Measurements from ENCODE around the gene TROAP. TPM values are rescaled to one million over a fixed set of nuclear protein-coding genes. Genes with fewer than 3 reads are reported as not detected.

Gene TROAP
- polyA plus RNA-seq, 3 donors: 0.05 TPM; not detected in 2

DNA sequence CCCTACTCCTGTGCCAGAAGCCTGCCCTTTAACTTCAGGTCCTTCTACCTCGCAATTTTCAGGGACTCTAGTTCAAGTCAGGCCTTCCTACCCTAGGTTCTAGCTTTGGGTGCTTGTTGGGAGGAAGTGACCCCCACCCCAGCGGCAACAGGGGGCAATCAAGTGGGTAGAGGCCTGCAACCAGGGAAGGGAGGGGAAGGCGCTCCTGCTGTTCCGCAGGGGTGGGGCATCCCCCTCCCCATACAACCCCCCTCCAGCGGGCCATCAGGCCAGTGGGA lies 28.3 kb upstream of the TROAP start:
- Histone ChIP-seq H3K9ac (ENCODE audit: insufficient read depth, low read length, poor library complexity, severe bottlenecking) (no peak overlapping the region), H3K4me2 (replicated peaks; ENCODE audit: extremely low read depth, low read length, poor library complexity, severe bottlenecking) (no peak overlapping the region), H3K79me2 (ENCODE audit: insufficient read depth, low read length) (no peaks in the 10 kb centered on the region), H3K4me3 (replicated peaks in 1 of 3; ENCODE audit: low read depth in 2 of 3, low read length in 3 of 3) (no peak overlapping the region), H2AFZ (ENCODE audit: insufficient read depth, low read depth, low read length, poor library complexity, severe bottlenecking) (no peak overlapping the region), H3K27ac (ENCODE audit: low read depth in 1 of 2, low read length in 2 of 2) (no peak overlapping the region), H3K9me3 (replicated peaks in 1 of 2; ENCODE audit: control insufficient read depth in 1 of 2, insufficient read depth in 1 of 2, low read length in 2 of 2) (peaks cover 0 to 13% of the 10 kb centered on the region in 2 donors), H3K4me1 (ENCODE audit: control insufficient read depth in 1 of 2, insufficient read depth in 2 of 2, low read length in 2 of 2) (peaks cover 13 to 30% of the 10 kb centered on the region in 2 donors), H3K27me3 (ENCODE audit: control insufficient read depth in 2 of 2, insufficient read depth in 2 of 2, low read length in 2 of 2) (peaks cover 37 to 71% of the 10 kb centered on the region in 2 donors), H3K36me3 (replicated peaks in 1 of 2; ENCODE audit: control insufficient read depth in 1 of 2, insufficient read depth in 2 of 2, low read length in 2 of 2) (no peaks in the 10 kb centered on the region), H4K20me1 (ENCODE audit: insufficient read depth, low read length) (no peaks in the 10 kb centered on the region)
- Mint-ChIP-seq H3K4me1 (peaks cover 25% of the 10 kb centered on the region), H3K9me3 (peaks cover 0 to 27% (median 9%) of the 10 kb centered on the region in 7 donors), H3K36me3 (peaks cover 0 to 8% of the 10 kb centered on the region in 2 donors), H3K27me3 (ENCODE audit: low read depth in 3 of 3) (peaks cover 66 to 93% (median 77%) of the 10 kb centered on the region in 3 donors), H3K4me3 (peak overlapping the region in 1 of 2 donors; percentile 60), H3K27ac (no peak overlapping the region)
- no CpG with 5 or more reads among the region's 5 CpGs for WGBS (ENCODE audit: insufficient coverage)
- TF ChIP-seq CTCF (IDR thresholded peaks at IDR 0.05): no peak
- DNase-seq: no peak
- intact Hi-C loops (cut with micrococcal nuclease): loop anchor here (10.0 kb wide), 1 partner anchor 220 kb away; no protein-coding TSS in a partner anchor

DNA sequence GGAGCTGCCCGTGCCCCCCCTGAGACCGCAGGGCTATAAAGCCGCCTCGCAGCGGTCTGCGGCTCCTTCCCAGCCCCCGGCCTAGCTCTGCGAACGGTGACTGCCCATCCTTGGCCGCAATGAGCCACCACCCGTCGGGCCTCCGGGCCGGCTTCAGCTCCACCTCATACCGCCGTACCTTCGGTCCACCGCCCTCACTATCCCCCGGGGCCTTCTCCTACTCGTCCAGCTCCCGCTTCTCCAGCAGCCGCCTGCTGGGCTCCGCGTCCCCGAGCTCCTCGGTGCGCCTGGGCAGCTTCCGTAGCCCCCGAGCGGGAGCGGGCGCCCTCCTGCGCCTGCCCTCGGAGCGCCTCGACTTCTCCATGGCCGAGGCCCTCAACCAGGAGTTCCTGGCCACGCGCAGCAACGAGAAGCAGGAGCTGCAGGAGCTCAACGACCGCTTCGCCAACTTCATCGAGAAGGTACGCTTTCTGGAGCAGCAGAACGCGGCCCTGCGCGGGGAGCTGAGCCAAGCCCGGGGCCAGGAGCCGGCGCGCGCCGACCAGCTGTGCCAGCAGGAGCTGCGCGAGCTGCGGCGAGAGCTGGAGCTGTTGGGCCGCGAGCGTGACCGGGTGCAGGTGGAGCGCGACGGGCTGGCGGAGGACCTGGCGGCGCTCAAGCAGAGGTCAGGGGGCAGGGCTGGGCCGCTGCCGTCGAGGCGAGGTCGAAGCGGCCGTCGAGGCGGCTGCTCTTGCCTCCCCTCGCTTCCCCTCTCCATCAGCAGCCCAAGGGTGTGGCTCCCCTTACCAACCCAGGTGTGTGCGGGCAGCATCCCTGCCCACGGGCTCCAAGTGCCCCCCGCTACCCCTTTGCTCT lies 27.7 kb upstream of the TROAP start, which contains the start of gene PRPH:
PRPH (plus strand) TSS at position 66 of the 855 bp plus-strand sequence; CDS start at position 120, 54 bp downstream.
- Histone ChIP-seq H3K4me1 (ENCODE audit: control insufficient read depth in 1 of 2, insufficient read depth in 2 of 2, low read length in 2 of 2) (peaks cover 13 to 30% of the 10 kb centered on the region in 2 donors), H2AFZ (ENCODE audit: insufficient read depth, low read depth, low read length, poor library complexity, severe bottlenecking) (peak within 1 kb of the TSS; percentile 50), H3K36me3 (replicated peaks in 1 of 2; ENCODE audit: control insufficient read depth in 1 of 2, insufficient read depth in 2 of 2, low read length in 2 of 2) (no peaks in the 10 kb centered on the region), H3K4me2 (replicated peaks; ENCODE audit: extremely low read depth, low read length, poor library complexity, severe bottlenecking) (peak within 1 kb of the TSS; percentile 30), H3K9me3 (replicated peaks in 1 of 2; ENCODE audit: control insufficient read depth in 1 of 2, insufficient read depth in 1 of 2, low read length in 2 of 2) (peaks cover 0 to 13% of the 10 kb centered on the region in 2 donors), H3K4me3 (replicated peaks in 1 of 3; ENCODE audit: low read depth in 2 of 3, low read length in 3 of 3) (peak within 1 kb of the TSS in 1 of 3 experiments; percentile 11), H3K27ac (ENCODE audit: low read depth in 1 of 2, low read length in 2 of 2) (no peak within 1 kb of the TSS), H4K20me1 (ENCODE audit: insufficient read depth, low read length) (no peaks in the 10 kb centered on the region), H3K79me2 (ENCODE audit: insufficient read depth, low read length) (no peaks in the 10 kb centered on the region), H3K9ac (ENCODE audit: insufficient read depth, low read length, poor library complexity, severe bottlenecking) (peak within 1 kb of the TSS; percentile 8), H3K27me3 (ENCODE audit: control insufficient read depth in 2 of 2, insufficient read depth in 2 of 2, low read length in 2 of 2) (peaks cover 37 to 71% of the 10 kb centered on the region in 2 donors)
- 5% methylated on average over 68 of the region's 82 CpGs for WGBS (ENCODE audit: insufficient coverage)
- Mint-ChIP-seq H3K27me3 (ENCODE audit: low read depth in 3 of 3) (peaks cover 66 to 93% (median 77%) of the 10 kb centered on the region in 3 donors), H3K36me3 (peaks cover 0 to 8% of the 10 kb centered on the region in 2 donors), H3K9me3 (peaks cover 0 to 27% (median 9%) of the 10 kb centered on the region in 7 donors), H3K4me3 (peak within 1 kb of the TSS in 1 of 2 donors; percentile 83), H3K27ac (no peak within 1 kb of the TSS), H3K4me1 (peaks cover 25% of the 10 kb centered on the region)
- no peak for TF ChIP-seq CTCF (IDR thresholded peaks at IDR 0.05)
- DNase-seq: no peak
- intact Hi-C loops (cut with micrococcal nuclease): loop anchor here (10.0 kb wide), 1 partner anchor 219 kb away; no protein-coding TSS in a partner anchor

Measured in CD14-positive monocyte (primary cell).